HEK293 (cell line): ENCODE results near the gene DCDC2.
"Not testable (repeated sequence)": the region's sequence is repeated elsewhere in the genome, so short reads cannot be mapped to it uniquely, and the experiment has no call there.

Experiments used
- CTCF ChIA-PET: fragments of 350-600 bp; formaldehyde crosslinking; extraction: SDS; loops from one replicate; lab custom pipeline; 2021; ENCODE audit warnings: antibody characterized with exemption; lab: Yijun Ruan, JAX
- POLR2A ChIA-PET: fragments of 300-600 bp; formaldehyde crosslinking; extraction: SDS; loops from one replicate; lab custom pipeline; 2020; ENCODE audit warnings: antibody characterized with exemption, inconsistent platforms; lab: Yijun Ruan, JAX
- H3K27ac ChIP-seq: fragments of 200-500 bp; sonication (Bioruptor generic); 2 replicates; pipeline ENCODE4 v1.5.1; 2014; ENCODE audit warnings: low read depth, low read length, control low read depth, inconsistent platforms; ENCODE audit errors: extremely low read depth
- H3K36me3 ChIP-seq, 2 experiments: fragments of 200-500 bp in 1 of 2; sonication (Bioruptor generic) in 1 of 2; 1 replicate in 1 of 2; 2 replicates in 1 of 2; pipeline ENCODE4 v1.5.1; 2014 to 2017; ENCODE audit warnings: inconsistent platforms in 2 of 2, low read length in 2 of 2; ENCODE audit not compliant: control insufficient read depth in 2 of 2, insufficient read depth in 1 of 2
- H3K4me1 ChIP-seq: fragments of 200-500 bp; sonication (Bioruptor generic); 2 replicates; pipeline ENCODE4 v1.5.1; 2014; ENCODE audit warnings: mild to moderate bottlenecking, low read length, inconsistent platforms; ENCODE audit not compliant: control insufficient read depth, insufficient read depth
- H3K4me3 ChIP-seq: 2 replicates; pipeline ENCODE4 v1.5.1; 2011; ENCODE audit warnings: low read depth, mild to moderate bottlenecking, control low read depth, low read length, moderate library complexity
- H3K9me3 ChIP-seq: fragments of 200-500 bp; sonication (Bioruptor generic); 2 replicates; pipeline ENCODE4 v1.5.1; 2014; ENCODE audit warnings: low read depth, low read length, inconsistent platforms; ENCODE audit not compliant: control insufficient read depth, insufficient read depth
- ATF2 ChIP-seq: fragments of 450-650 bp; formaldehyde crosslinking; IDR thresholded peaks from 2 replicates; pipeline ENCODE4 v1.5.1; 2016; ENCODE audit warnings: missing biosample characterization, missing genetic modification characterization, low read depth
- HOXC10 ChIP-seq: sonication (generic); formaldehyde crosslinking; IDR thresholded peaks from 2 replicates; pipeline ENCODE4 v1.8.1; 2023; ENCODE audit warnings: mild to moderate bottlenecking, missing genetic modification reagents
- INSM2 ChIP-seq: fragments of 450-650 bp; formaldehyde crosslinking; IDR thresholded peaks from 2 replicates; pipeline ENCODE4 v1.5.1; 2016; ENCODE audit warnings: missing biosample characterization, missing genetic modification characterization
- KLF7 ChIP-seq: fragments of 450-650 bp; formaldehyde crosslinking; IDR thresholded peaks from 2 replicates; pipeline ENCODE4 v1.5.1; 2016; ENCODE audit warnings: missing biosample characterization, missing genetic modification characterization, borderline replicate concordance
- OSR2 ChIP-seq: fragments of 450-650 bp; formaldehyde crosslinking; IDR thresholded peaks from 2 replicates; pipeline ENCODE4 v1.5.1; 2016; ENCODE audit warnings: missing biosample characterization, missing genetic modification characterization
- REPIN1 ChIP-seq: fragments of 450-650 bp; formaldehyde crosslinking; IDR thresholded peaks from 2 replicates; pipeline ENCODE4 v1.5.1; 2017; ENCODE audit warnings: missing biosample characterization, missing genetic modification characterization, low read depth
- REST ChIP-seq: fragments of 450-650 bp; formaldehyde crosslinking; IDR thresholded peaks from 2 replicates; pipeline ENCODE4 v1.5.1; 2016; ENCODE audit warnings: missing biosample characterization, missing genetic modification characterization
- SALL2 ChIP-seq: fragments of 450-650 bp; formaldehyde crosslinking; IDR thresholded peaks from 2 replicates; pipeline ENCODE4 v1.5.0; 2017; ENCODE audit warnings: missing biosample characterization, mild to moderate bottlenecking, missing genetic modification characterization, borderline replicate concordance
- ZBTB8A ChIP-seq: fragments of 450-650 bp; formaldehyde crosslinking; IDR thresholded peaks from 2 replicates; pipeline ENCODE4 v1.5.1; 2016; ENCODE audit warnings: missing biosample characterization, missing genetic modification characterization
- ZNF114 ChIP-seq: fragments of 450-650 bp; formaldehyde crosslinking; IDR thresholded peaks from 2 replicates; pipeline ENCODE4 v1.5.0; 2017; ENCODE audit warnings: missing biosample characterization, missing genetic modification characterization
- ZNF146 ChIP-seq: fragments of 450-650 bp; formaldehyde crosslinking; IDR thresholded peaks from 2 replicates; pipeline ENCODE4 v1.5.1; 2016; ENCODE audit warnings: missing biosample characterization, missing genetic modification characterization
- ZNF2 ChIP-seq: fragments of 450-650 bp; formaldehyde crosslinking; IDR thresholded peaks from 2 replicates; pipeline ENCODE4 v1.5.1; 2016; ENCODE audit warnings: missing biosample characterization, missing genetic modification characterization
- ZNF416 ChIP-seq: fragments of 450-650 bp; formaldehyde crosslinking; IDR thresholded peaks from 2 replicates; pipeline ENCODE4 v1.5.1; 2016; ENCODE audit warnings: missing biosample characterization, missing genetic modification characterization
- ZNF521 ChIP-seq: fragments of 450-650 bp; formaldehyde crosslinking; IDR thresholded peaks from 2 replicates; pipeline ENCODE4 v1.5.1; 2017; ENCODE audit warnings: missing biosample characterization, mild to moderate bottlenecking, missing genetic modification characterization
- ZNF548 ChIP-seq: fragments of 450-650 bp; formaldehyde crosslinking; IDR thresholded peaks from 2 replicates; pipeline ENCODE4 v1.5.1; 2016; ENCODE audit warnings: missing biosample characterization, missing genetic modification characterization
- ZNF560 ChIP-seq: fragments of 450-650 bp; formaldehyde crosslinking; IDR thresholded peaks from 2 replicates; pipeline ENCODE4 v1.5.1; 2017; ENCODE audit warnings: missing biosample characterization, missing genetic modification characterization, borderline replicate concordance
- ZNF660 ChIP-seq: fragments of 450-650 bp; IDR thresholded peaks from 2 replicates; pipeline ENCODE4 v1.5.1; 2018; ENCODE audit warnings: missing biosample characterization, mild to moderate bottlenecking, missing genetic modification characterization
- ZNF768 ChIP-seq: fragments of 450-650 bp; formaldehyde crosslinking; IDR thresholded peaks from 2 replicates; pipeline ENCODE4 v1.5.1; 2018; ENCODE audit warnings: missing biosample characterization, mild to moderate bottlenecking, missing genetic modification characterization

DCDC2 gene

GRCh38 chr6:24204113-24204512 is 153.7 kb downstream of the DCDC2 start:
- POLR2A ChIA-PET, H3K9me3 ChIP-seq, H3K4me3 ChIP-seq, H3K36me3 ChIP-seq, H3K4me1 ChIP-seq, H3K27ac ChIP-seq: not testable (repeated sequence)
- CTCF ChIA-PET, result interaction anchor here (1.9 to 3.9 kb wide), 3 partner anchors 8 to 19 kb away, joined by 11 to 24 read pairs (median 12); no protein-coding TSS in a partner anchor
- TF ChIP-seq ZNF146 (tag by site-specific recombination), result peak; percentile 84

DNA sequence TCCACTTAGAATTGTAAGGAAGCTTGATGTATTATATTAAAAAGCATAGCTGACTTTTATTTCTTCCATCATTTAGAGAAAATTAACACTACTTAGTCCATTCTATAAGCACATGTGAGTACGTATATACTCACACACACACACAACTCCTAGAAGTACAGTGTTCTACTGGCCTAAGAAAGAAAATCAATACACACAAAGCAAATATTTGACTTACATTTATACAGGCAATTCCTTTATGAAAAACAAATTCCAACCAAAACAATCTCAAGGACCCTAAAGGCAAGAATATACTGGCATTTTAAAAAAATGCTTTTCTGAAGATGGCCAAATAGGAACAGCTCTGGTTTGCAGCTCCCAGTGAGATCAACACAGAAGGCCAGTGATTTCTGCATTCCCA is 160.0 kb downstream of the DCDC2 start:
- TF ChIP-seq ZNF114 (tag by site-specific recombination), result no peak
- no peak for TF ChIP-seq ZNF2 (tag by site-specific recombination)
- no peak for TF ChIP-seq REPIN1 (tag by site-specific recombination)
- TF ChIP-seq ATF2, result no peak
- no peak for TF ChIP-seq ZNF548 (tag by site-specific recombination)
- no peak for TF ChIP-seq SALL2 (tag by site-specific recombination)
- TF ChIP-seq INSM2 (tag by site-specific recombination), result no peak
- no peak for TF ChIP-seq KLF7 (tag by site-specific recombination)
- TF ChIP-seq ZNF416 (tag by site-specific recombination), result no peak
- TF ChIP-seq REST (tag by site-specific recombination), result no peak
- no peak for TF ChIP-seq ZNF560
- TF ChIP-seq ZBTB8A, result no peak
- no peak for TF ChIP-seq HOXC10 (CRISPR knock-in tag)
- no peak for TF ChIP-seq OSR2 (tag by site-specific recombination)
- TF ChIP-seq ZNF660 (tag by site-specific recombination), result no peak
- TF ChIP-seq ZNF768, result no peak
- no peak for TF ChIP-seq ZNF521
- POLR2A ChIA-PET, result interaction anchor here (0.6 kb wide), 1 partner anchor 191 kb away, joined by 3 read pairs; no protein-coding TSS in a partner anchor
- CTCF ChIA-PET, result interaction anchor here (1.0 kb wide), 1 partner anchor 85 kb away, joined by 3 read pairs; no protein-coding TSS in a partner anchor
- no peak overlapping the region for H3K27ac ChIP-seq
- no peaks in the 10 kb centered on the region for H3K9me3 ChIP-seq
- no peak overlapping the region for H3K4me3 ChIP-seq
- no peaks in the 10 kb centered on the region for H3K4me1 ChIP-seq
- H3K36me3 ChIP-seq, result no peaks in the 10 kb centered on the region
